GM13976 (cell line): ENCODE data around the gene SCNN1G.

Source experiments
- DNase-seq: peaks from one replicate; pipeline ENCODE4 v3.0.0; 2012; ENCODE audit warnings: low spot score
- in situ Hi-C: fragments of 300-500 bp; cut with MboI; formaldehyde crosslinking; loops from one replicate; pipeline ENCODE4 v1.12.0; 2022; ENCODE audit warnings: low sequenced_read_pairs, mixed read lengths, inconsistent platforms; ENCODE audit not compliant: unreplicated experiment
- TF ChIP-seq, protein P1 (sequence below): IDR thresholded peaks from 2 replicates; pipeline ENCODE4 v1.5.1; 2012; ENCODE audit warnings: borderline replicate concordance, mild to moderate bottlenecking; ENCODE audit not compliant: insufficient read depth; ENCODE audit errors: extremely low read depth, missing control alignments, control extremely low read depth

Gene SCNN1G

DNA sequence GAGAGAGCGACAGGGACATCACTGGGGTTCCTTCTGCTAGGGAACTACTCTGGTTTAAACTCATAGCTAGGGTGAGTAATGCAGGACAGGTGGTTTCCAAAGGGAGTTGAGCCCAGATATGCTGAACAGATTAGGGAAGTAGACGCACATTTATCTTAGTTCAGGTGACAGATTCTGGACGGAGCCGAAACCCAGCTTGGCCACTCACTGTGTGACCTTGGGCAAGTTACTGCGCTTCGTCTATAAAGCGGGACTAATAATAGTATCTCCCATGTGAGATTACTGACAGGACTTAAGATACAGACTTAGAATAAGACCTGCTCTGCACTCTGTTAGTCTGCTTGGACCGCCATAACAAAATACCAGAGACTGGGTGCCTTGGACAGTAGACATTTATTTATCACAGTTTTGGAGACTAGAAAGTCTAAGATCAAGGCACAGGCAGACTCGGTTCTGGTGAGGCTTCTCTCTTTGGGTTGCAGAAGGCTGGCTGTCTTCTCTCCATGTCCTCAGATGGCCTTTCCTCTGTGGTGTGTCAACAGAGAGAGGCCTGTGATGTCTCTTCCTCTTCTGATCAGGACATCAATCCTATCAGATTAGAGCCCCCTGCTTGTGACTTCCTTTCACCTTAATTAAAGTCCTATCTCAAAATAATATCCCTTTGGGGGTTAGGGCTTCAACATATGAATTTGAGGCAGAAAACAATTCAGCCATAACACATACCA, 12.1 kb downstream of the SCNN1G start:
- DNase-seq: no peak
- TF ChIP-seq, protein P1, sequence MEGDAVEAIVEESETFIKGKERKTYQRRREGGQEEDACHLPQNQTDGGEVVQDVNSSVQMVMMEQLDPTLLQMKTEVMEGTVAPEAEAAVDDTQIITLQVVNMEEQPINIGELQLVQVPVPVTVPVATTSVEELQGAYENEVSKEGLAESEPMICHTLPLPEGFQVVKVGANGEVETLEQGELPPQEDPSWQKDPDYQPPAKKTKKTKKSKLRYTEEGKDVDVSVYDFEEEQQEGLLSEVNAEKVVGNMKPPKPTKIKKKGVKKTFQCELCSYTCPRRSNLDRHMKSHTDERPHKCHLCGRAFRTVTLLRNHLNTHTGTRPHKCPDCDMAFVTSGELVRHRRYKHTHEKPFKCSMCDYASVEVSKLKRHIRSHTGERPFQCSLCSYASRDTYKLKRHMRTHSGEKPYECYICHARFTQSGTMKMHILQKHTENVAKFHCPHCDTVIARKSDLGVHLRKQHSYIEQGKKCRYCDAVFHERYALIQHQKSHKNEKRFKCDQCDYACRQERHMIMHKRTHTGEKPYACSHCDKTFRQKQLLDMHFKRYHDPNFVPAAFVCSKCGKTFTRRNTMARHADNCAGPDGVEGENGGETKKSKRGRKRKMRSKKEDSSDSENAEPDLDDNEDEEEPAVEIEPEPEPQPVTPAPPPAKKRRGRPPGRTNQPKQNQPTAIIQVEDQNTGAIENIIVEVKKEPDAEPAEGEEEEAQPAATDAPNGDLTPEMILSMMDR: no peak
- in situ Hi-C loops: no loop called here

DNA sequence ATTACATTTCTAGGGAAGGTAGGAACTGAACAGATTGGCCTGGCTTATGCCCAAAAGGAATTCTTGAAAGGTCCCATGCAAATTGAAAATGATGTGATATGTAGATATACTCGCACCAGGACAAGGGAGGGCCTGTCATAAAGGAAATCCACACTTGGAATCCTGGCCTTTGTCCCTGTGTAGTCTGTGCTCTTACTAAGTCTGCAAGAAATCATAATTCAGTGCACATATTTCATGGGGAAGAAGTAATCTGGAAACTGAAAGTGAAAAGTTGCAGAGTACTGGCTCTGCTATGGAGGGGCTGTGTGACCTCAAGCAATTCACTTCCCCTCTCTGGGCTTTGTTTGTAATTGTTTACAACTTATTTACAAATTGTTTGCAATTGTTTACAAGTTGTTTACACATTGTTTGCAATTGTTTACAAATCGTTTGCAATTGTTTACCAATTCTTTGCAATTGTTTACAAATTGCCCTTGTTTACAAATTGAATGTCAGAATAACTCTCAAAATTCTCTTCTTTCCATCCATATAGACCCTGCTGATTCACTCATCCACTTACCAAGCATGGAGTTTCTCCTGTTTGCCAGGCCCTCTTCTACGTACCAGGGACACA, 12.9 kb downstream of the SCNN1G start:
- in situ Hi-C loops: no loop called here
- DNase-seq: no peak
- TF ChIP-seq, protein P1: no peak

DNA sequence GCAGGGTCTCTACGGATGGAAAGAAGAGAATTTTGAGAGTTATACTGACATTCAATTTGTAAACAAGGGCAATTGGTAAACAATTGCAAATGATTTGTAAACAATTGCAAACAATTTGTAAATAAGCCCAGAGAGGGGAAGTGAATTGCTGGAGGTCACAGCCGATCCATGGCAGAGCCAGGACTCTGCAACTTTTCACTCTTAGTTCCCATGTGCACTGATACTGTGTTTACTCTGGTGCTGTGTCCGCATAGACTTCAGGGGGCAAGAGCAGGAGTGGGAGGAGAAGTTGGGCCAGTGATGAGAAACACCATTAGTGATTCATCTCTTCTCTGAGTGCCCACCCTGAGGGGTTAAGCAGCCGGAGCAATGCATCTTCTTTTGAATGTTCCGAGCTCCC, 14.0 kb downstream of the SCNN1G start:
- in situ Hi-C loops: no loop called here
- TF ChIP-seq, protein P1: no peak
- DNase-seq: no peak

DNA sequence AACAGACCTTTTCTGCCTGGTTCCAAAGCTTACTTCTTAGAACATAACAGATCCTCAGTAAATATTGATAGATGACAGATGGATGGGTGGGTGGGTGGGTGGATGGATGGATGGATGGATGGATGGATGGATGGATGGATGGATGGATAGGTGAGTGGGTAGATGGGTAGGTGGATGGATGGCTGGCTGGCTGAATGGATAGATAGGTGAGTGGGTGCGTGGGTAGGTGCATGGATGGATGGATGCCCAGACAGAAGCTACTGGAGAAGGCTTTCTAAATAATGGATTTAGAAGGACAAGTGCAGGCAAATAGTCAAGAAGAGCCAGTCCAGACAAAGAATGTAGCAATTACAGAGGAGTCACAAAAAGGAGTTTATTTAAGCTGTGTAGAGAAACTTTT, 19.6 kb downstream of the SCNN1G start:
- in situ Hi-C loops: no loop called here
- DNase-seq: no peak
- TF ChIP-seq, protein P1: no peak

DNA sequence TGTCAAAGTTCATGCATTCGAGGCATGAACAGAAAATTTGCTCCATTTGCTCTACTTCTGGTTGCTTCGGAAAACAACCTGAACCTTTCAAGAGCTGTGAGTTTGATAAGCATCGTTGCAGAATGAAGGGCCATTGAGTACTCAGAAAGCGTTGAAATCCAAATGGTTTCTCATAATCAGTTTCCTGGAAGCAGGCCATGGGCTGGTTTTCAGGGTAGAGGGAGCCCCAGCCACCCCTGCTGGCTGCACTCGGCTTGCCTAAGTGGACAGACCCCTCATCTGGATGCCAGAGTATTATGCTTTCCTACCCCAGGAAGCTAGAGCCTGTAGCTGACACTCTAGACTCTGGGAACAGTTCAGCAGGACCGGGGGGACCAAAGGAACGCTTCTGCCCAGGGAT, 24.4 kb downstream of the SCNN1G start:
- TF ChIP-seq, protein P1: no peak
- in situ Hi-C loops: no loop called here
- DNase-seq: no peak

DNA sequence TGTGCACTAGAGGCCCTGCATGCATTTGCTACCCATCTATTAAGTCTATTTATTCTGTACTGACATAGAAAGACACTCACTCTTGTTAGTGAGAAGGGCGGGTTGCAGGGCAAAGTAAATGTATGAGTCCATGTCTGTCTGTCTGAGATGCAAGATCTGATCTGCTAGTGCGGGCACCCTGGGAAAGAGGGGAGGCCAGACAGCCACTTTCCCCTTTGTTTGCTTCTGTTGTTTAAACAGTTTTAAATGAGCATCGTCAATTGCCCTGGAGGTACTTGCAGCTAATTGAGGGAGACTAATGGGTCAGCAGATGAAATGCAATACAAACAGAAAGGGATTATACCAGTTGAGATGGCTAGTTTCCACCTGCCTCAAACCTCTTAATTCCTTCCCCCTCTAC, 24.9 kb downstream of the SCNN1G start:
- in situ Hi-C loops: no loop called here
- TF ChIP-seq, protein P1: no peak
- DNase-seq: no peak
